ENCODE results near the gene HYAL2.
A peak's percentile ranks its signal among the peaks of the same experiment; 100 is the strongest.

The HYAL2 gene

DNA sequence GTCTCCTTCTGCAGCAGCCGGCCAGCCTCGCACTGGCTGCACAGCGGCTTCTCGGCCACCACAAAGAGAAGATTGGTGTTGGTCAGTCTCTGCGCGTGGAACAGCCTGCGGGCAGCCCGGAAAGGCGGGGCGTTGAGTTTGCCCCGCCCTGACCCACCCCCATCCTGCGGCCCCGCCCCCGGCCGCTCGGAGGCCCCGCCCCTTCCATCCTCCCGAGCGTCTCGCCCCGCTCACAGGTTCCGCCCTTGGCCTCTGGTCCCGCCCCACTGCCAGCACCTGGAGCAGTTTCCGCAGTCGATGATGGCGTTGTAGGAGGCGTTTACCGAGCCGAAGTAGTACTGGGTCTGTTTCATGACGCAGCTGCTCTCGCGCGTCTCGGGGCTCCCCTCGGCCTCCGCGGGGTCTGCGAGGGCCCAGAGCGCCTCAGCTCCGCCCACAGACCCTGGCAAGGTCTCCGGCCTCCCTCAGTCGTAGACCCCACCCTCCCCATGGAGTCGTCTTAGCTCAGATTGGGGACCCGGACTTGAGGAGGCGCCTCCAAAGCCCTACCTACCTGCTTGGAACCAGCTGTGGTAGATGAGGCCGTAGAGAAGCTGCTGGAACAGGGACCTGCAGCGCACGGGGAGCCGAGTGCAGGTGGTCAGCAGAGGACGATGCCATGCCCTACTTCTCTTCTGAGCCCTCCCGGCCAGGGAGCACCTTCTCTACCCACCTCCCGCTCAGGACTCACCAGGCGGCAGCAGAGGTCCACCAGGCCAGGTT, 42.7 kb upstream of the HYAL2 start:
- TF ChIP-seq CTCF (IDR thresholded peaks at IDR 0.05) = no peak
- DNase-seq = peak; percentile 71 to 89
- Histone ChIP-seq H3K27ac (peak overlapping the region; percentile 42 to 70), H3K27me3 (peaks cover 0 to 11% of the 10 kb centered on the region in 2 donors), H3K4me3 (peak overlapping the region; percentile 60 to 70), H3K9me3 (no peaks in the 10 kb centered on the region), H3K36me3 (no peaks in the 10 kb centered on the region), H3K4me1 (peaks cover 3 to 28% (median 9%) of the 10 kb centered on the region in 4 donors)
- intact Hi-C loops (cut with DNase I; ENCODE audit: low total_unique reads) = no loop called here

DNA sequence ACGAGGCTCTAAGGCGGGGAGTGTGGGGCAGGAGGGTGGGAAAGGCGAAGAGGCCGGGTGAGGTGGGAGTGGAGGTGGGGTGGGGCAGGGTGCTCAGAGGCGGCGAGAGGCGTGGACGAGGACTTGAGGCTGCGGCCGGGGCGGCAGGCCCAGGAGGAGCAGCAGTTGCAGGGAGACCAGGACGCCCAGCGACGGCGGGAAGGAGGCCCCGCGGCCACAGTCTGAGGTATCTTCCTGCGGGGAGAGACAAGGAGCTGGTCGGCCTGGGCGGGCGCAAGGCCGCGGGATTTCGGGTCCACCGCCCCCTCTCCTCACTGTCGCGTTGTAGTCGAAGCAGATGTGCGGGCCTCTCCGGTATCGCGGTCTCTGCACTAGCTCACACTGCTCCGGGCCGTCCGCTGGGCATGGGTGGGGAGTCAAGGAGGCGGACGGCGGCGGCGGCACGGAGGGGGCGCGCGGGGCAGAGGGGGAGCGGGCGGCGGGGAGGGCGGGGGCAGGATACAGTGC, 42.1 kb upstream of the HYAL2 start:
- peak overlapping the region; percentile 60 to 70 for H3K4me3 ChIP-seq
- DNase-seq = no peak

DNA sequence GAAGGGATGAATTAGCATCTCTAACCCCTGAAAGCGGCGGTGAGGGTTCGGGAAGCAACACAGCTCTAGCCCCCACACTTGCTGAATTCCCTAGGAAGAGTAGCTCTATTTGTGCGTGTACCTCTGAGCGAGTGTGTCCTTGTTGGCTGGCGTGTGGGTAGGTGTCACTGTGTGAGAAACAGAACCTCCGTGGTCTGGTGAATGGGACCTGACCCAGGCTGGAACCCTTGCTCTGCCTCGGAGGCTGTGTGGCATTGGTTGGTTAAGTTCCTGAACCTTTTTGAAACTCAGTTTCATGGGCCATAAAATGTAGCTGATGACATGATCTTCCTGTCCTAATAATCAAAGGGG, 37.2 kb upstream of the HYAL2 start:
- H3K4me3 ChIP-seq = peak overlapping the region; percentile 68 to 87
- no peak for TF ChIP-seq CTCF (IDR thresholded peaks at IDR 0.05)

More for the DNA sequence above, 42.1 kb upstream of the HYAL2 start:
- no peaks in the 10 kb centered on the region for H3K9me3 ChIP-seq
- H3K27me3 ChIP-seq = peaks cover 0 to 6% of the 10 kb centered on the region in 2 donors
- intact Hi-C loops (cut with DNase I; ENCODE audit: low total_unique reads) = no loop called here
- peaks cover 3 to 28% (median 11%) of the 10 kb centered on the region in 4 donors for H3K4me1 ChIP-seq
- H3K27ac ChIP-seq = peak overlapping the region; percentile 42 to 70
- no peak for TF ChIP-seq CTCF (IDR thresholded peaks at IDR 0.05)
- H3K36me3 ChIP-seq = no peaks in the 10 kb centered on the region

GRCh38 chr3:50358911-50359759, 36.6 kb upstream of the HYAL2 start, which contains the start of gene TMEM115:
TSS of gene TMEM115 (minus strand) at chr3:50359521. CDS start at chr3:50359063, 458 bp downstream.
- peak within 1 kb of the TSS; percentile 68 to 87 for H3K4me3 ChIP-seq
- no peaks in the 10 kb centered on the region for H3K27me3 ChIP-seq
- peaks cover 0 to 43% (median 38%) of the 10 kb centered on the region in 4 donors for H3K4me1 ChIP-seq
- no peak for TF ChIP-seq CTCF (IDR thresholded peaks at IDR 0.05)
- H3K36me3 ChIP-seq = peaks cover 12 to 28% (median 23%) of the 10 kb centered on the region in 3 donors
- peak; percentile 99 for DNase-seq
- H3K9me3 ChIP-seq = no peaks in the 10 kb centered on the region
- H3K27ac ChIP-seq = peak within 1 kb of the TSS; percentile 86 to 97
- intact Hi-C loops (cut with DNase I; ENCODE audit: low total_unique reads) = no loop called here

More for the DNA sequence above, 37.2 kb upstream of the HYAL2 start:
- intact Hi-C loops (cut with DNase I; ENCODE audit: low total_unique reads) = no loop called here
- Histone ChIP-seq H3K4me1 (peaks cover 0 to 49% (median 44%) of the 10 kb centered on the region in 4 donors), H3K27me3 (no peaks in the 10 kb centered on the region), H3K36me3 (peaks cover 6 to 22% (median 17%) of the 10 kb centered on the region in 3 donors), H3K9me3 (no peaks in the 10 kb centered on the region), H3K27ac (peak overlapping the region; percentile 23 to 86)
- no peak for DNase-seq

DNA sequence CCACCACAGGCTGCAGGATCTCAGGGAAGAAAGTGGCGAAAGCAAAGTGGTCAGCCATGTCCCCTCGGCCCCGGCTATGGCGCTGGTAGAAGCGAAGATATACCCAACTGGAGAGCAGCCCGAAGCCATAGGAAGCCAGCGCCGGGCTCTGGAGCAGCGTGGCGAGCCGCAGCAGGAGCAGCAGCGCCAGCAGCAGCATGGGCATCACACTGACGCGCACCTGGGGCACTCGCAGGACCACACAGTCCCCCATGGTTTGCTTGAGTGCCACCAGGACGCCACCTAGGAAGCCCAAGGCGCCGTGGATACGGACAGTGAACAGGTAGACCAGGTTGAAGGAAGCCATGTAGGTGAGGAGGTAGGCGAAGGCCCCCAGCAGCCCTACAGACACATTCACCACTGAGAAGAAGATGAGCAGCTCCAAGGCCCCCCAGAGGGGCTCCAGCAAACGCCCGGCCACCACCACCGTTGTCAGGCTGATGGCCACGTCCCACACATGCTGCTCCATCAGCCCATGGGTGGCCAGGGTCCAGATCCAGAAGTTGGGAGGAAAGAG, 35.9 kb upstream of the HYAL2 start:
- intact Hi-C loops (cut with DNase I; ENCODE audit: low total_unique reads) = no loop called here
- Histone ChIP-seq H3K27me3 (no peaks in the 10 kb centered on the region), H3K36me3 (peaks cover 15 to 35% (median 30%) of the 10 kb centered on the region in 3 donors), H3K9me3 (no peaks in the 10 kb centered on the region), H3K4me3 (peak overlapping the region; percentile 68 to 87), H3K27ac (peak overlapping the region; percentile 86 to 97), H3K4me1 (peaks cover 0 to 41% (median 37%) of the 10 kb centered on the region in 4 donors)
- TF ChIP-seq CTCF (IDR thresholded peaks at IDR 0.05) = no peak
- DNase-seq = no peak

All from tibial artery (tissue), 4 donors.